AG08396 (cell line): ENCODE results near the gene SLC35G3.
"Not testable (repeated sequence)": the region's sequence is repeated elsewhere in the genome, so short reads cannot be mapped to it uniquely, and the experiment has no call there.

ENCODE experiments used
- DNase-seq: peaks from one replicate; pipeline ENCODE4 v3.0.0; 2012; ENCODE audit warnings: low spot score, mixed read lengths

Gene SLC35G3

GRCh38 chr17:35210741-35211140, 16.5 kb upstream of the SLC35G3 start:
- DNase-seq = no peak

- not testable (repeated sequence) for DNase-seq
Observed at GRCh38 chr17:35202582-35202981, 8.4 kb upstream of the SLC35G3 start.

DNA sequence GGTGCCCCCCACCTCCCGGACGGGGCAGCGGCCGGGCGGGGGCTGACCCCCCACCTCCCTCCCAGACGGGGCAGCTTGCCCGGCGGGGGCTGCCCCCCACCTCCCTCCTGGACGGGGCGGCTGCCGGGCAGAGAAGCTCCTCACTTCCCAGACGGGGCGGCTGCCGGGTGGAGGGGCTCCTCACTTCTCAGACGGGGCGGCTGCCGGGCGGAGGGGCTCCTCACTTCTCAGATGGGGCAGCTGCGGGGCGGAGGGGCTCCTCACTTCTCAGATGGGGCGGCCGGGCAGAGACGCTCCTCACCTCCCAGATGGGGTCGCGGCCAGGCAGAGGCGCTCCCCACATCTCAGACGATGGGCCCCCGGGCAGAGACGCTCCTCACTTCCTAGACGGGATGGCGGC, 869 bp upstream of the SLC35G3 start:
- not testable (repeated sequence) for DNase-seq

GRCh38 chr17:35192708-35193107, 1.5 kb downstream of the SLC35G3 start:
- no peak for DNase-seq

DNA sequence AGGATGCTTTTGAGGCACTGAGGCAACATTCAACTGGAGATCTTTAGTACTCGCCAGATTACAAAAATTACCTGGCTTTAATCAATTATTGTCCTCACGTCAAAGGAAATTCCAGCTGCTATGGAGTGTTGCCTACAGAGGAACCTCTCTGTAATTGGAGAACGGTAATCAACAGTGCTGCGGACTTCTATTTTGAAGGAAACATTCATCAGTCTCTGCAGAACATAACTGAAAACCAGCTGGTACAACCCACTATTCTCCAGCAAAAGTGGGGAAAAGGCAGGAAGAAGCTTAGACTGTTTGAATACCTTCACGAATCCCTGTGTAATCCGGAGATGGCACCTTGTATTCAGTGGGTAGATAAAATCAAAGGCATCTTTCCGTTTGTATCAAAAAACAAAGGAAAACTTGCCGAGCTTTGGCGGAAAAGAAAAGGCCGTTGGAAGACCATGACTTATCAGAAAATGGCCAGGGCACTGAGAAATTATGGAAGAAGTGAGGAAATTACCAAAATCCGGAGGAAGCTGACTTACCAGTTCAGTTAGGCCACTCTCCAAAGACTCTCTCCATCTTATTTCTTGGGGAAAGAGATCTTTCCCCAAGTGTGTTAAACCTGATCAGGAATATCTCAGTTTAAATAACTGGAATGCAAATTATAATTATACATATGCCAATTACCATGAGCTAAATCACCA, 3.0 kb downstream of the SLC35G3 start:
- no peak for DNase-seq

GRCh38 chr17:35189291-35189690, 4.9 kb downstream of the SLC35G3 start:
- no peak for DNase-seq

- DNase-seq = no peak
Observed at GRCh38 chr17:35188111-35188510, 6.1 kb downstream of the SLC35G3 start.

GRCh38 chr17:35187481-35187880, 6.7 kb downstream of the SLC35G3 start:
- no peak for DNase-seq

DNA sequence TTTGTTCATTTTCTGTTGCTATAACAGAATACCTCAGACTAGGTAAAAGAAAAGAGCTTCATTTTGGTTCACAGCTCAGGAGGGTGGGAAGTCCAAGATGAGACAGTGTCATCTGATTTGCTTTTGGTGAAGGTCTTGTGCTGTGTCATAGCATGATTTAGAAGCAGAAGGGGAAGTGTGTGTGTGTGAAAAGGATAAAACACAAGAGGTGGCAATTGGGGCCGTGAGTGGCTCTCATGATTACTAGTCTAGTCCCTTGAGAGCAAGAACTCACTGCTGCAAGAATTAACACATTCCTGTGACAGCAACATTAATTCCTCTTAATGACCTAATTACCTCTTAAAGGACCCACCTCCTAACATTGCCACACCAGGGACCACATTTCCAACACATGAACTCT, 8.3 kb downstream of the SLC35G3 start:
- no peak for DNase-seq

GRCh38 chr17:35184274-35184673, 9.9 kb downstream of the SLC35G3 start:
- DNase-seq = no peak

DNA sequence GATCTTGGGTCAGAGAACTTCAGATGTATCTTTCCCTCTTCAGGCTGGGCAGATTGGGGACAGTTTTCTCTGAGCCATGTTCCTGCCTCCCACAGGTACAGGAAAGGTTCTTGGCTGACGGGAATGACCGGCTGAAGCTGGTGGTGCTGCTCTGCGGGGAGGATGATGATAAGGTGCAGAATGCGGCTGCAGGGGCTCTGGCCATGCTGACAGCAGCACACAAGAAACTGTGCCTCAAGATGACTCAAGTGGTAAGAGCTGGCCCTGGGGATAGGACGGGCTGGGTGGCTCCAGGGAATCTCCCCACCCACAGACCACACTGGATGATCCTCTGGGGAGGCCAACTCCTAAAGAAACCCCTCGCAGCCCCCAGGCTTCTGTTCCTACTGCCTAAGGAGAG, 10.9 kb downstream of the SLC35G3 start:
- DNase-seq = no peak

- DNase-seq = not testable (repeated sequence)
Observed at GRCh38 chr17:35179379-35179778, 14.8 kb downstream of the SLC35G3 start.

DNA sequence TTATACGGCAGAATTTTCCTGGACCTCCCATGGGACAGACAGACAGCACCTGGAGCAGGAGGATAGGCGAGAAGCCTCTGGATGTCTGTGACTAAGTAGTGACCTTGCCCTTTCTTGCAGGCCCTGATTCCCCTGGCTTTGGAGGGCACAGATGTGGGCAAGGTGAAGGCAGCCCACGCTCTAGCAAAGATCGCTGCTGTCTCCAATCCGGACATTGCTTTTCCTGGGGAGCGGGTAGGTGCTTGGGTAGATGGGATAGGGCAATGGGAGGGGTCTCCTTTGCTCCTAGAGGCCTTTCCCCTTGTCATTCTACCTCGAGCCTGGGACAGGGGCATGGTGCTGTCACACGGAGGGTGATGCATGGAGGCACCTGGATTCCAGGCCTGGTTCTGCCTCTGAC, 17.3 kb downstream of the SLC35G3 start:
- DNase-seq = no peak

DNA sequence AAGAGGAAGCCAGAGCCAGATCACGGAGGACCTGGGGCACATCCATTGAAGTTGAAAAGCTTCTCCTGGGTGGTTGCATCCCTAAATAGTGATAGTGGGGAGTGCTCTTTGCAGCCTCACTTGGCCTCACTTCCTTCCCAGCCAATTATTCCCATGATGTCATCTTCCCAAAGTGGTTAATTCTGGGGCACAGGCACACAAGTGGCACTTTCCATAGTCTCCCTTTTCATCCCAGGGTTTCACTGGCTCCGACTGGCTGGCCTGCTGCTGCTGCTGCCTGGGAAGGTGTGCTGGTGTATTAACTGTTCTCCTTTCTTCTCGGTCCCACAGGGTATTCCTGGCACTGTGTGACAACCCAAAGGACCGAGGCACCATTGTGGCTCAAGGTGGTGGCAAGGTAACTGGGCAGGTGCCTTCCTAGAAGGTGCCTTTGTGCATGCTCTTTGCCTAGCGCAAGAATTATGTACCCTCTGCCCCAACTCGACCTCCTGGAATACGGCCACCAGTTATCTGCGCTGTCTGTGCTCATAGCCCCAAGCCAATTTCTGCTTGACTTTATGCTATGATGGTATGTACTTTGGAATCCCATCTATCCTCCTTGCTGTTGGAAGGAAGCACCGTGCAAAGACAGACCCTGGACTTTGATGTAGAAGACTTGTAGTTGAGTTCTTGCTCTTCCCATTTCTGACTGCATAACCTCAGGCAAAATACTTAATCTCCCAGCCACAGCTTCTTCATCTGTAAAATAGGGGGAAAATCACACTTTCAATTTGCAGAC, 18.4 kb downstream of the SLC35G3 start:
- no peak for DNase-seq

- DNase-seq = no peak
Observed at GRCh38 chr17:35174835-35175334, 19.3 kb downstream of the SLC35G3 start.

GRCh38 chr17:35172321-35172720, 21.9 kb downstream of the SLC35G3 start:
- not testable (repeated sequence) for DNase-seq

- DNase-seq = no peak
Observed at GRCh38 chr17:35171834-35172233, 22.4 kb downstream of the SLC35G3 start.

- peak; percentile 35 for DNase-seq
Observed at GRCh38 chr17:35170968-35171771, 23.0 kb downstream of the SLC35G3 start.

DNA sequence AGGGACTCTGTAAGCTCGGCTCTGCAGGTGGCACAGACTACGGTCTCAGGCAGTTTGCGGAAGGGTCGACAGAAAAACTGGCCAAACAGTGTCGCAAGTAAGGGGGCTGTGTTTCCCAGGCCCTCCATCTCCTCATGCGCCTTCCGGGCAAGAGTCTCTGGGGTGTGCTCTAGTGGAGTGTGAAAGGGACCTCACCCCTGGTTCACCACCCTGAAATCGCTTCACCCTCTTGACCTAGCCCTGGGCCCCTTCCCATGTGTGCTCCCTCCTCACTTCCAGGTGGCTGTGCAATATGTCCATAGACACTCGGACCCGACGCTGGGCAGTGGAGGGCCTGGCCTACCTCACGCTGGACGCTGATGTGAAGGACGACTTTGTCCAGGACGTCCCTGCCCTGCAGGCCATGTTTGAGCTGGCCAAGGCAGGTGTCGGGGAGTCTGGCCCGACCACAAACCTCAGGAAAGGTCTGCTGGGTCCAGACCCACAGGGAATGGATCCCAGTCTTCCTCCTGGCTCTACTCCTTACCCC, 24.3 kb downstream of the SLC35G3 start:
- no peak for DNase-seq

GRCh38 chr17:35167666-35168065, 26.5 kb downstream of the SLC35G3 start:
- DNase-seq = peak; percentile 49

GRCh38 chr17:35167046-35167445, 27.1 kb downstream of the SLC35G3 start:
- DNase-seq = no peak

GRCh38 chr17:35166526-35166925, 27.7 kb downstream of the SLC35G3 start:
- DNase-seq = no peak
